Pancreas (tissue), 10 donors: ENCODE data around the gene GPRASP2. TPM values are rescaled to one million over a fixed set of nuclear protein-coding genes. Genes with fewer than 3 reads are reported as not detected.

Experiments used
- ATAC-seq, 4 donors: fragments of 200-7000 bp; cut with Tn5 transposase; one replicate each; pipeline versions ENCODE4 v1.8.0 to v1.9.1; 2020; ENCODE audit warnings: mild to moderate bottlenecking in 4 of 4, moderate library complexity in 4 of 4
- DNase-seq, 6 donors: peaks; one replicate each; pipeline ENCODE4 v3.0.0-alpha.2; 2020
- FAIRE-seq: peaks from 2 replicates; lab custom pipeline; 2012; peaks lifted over from hg19 to GRCh38; lab: Jason Lieb, UNC
- H3K27ac ChIP-seq, 4 donors: fragments of 200-600 bp; sonication (generic); 1 replicate in 3 of 4; 2 replicates in 1 of 4; pipeline versions ENCODE4 v1.5.0 to v1.8.0; 2020
- H3K27me3 ChIP-seq, 4 donors: fragments of 200-600 bp; one replicate each; pipeline ENCODE4 v1.8.0; 2021
- H3K36me3 ChIP-seq, 3 donors: fragments of 200-600 bp; sonication (generic) in 1 of 3; one replicate each; pipeline versions ENCODE4 v1.5.0 to v1.8.0; 2020 to 2021
- H3K4me1 ChIP-seq, 3 donors: fragments of 200-600 bp; one replicate each; pipeline ENCODE4 v1.8.0; 2021
- H3K4me3 ChIP-seq, 4 donors: fragments of 200-600 bp; sonication (generic) in 2 of 4; one replicate each; pipeline versions ENCODE4 v1.5.0 to v1.8.0; 2020 to 2021
- H3K9me3 ChIP-seq, 4 donors: fragments of 200-600 bp; one replicate each; pipeline ENCODE4 v1.8.0; 2021
- CTCF ChIP-seq, 4 donors: fragments of 200-600 bp; sonication (generic) in 3 of 4; IDR thresholded peaks; one replicate each; pipeline versions ENCODE4 v1.5.0 to v1.8.0; 2021; ENCODE audit warnings: antibody characterized with exemption in 4 of 4
- WGBS, 2 donors: extraction: QIAGEN DNeasy Blood & Tissue Kit; methylation state at CpG; one replicate each; pipeline ENCODE4 v1.1.7; 2013; 5-methylcytosine and 5-hydroxymethylcytosine counted together
- intact Hi-C, 3 donors: fragments of 100-400 bp; cut with DNase I; formaldehyde crosslinking; loops; one replicate each; pipeline versions ENCODE4 v1.11.1 to v1.14.2; 2022
- polyA plus RNA-seq, 2 donors: library from polyadenylated mRNA; stranded (reverse); fragments of 200-250 nt; gene quantifications; one replicate each; pipeline ENCODE4 v1.2.3, GENCODE V29; 2013
- total RNA-seq, 6 donors: library from RNA; stranded (reverse); fragmentation: NEBNext Ultra II Directional in 4 of 6; extraction: Animal tissue kit (Norgen Biotek cat#: 25700) in 4 of 6; gene quantifications; one replicate each; pipeline versions ENCODE4 v1.2.1 to v1.2.4, GENCODE V29; 2021 to 2023
- donor health status: healthy with polysubstance abuse.
- donor health status: DM: no; HTN: no; CAD: no; lungs with moderate emphysema.
- donor health status: DM: no; HTN: no; CAD: no.
- donor health status: control.
- donor health status: control.
- donor health status: Bipolar disorder and iron deficiency.
- donor health status: DM: yes; HTN: yes; CAD: no.
- donor health status: DM: no; HTN: no; CAD: no.
- donor health status: DM: no; HTN: no; CAD: no.
- donor health status: DM: yes; HTN: yes; CAD: no.

GPRASP2 gene
- total and polyA plus RNA-seq, 8 donors: 4.2 to 13.3 (median 6.8) TPM

- H3K36me3 ChIP-seq: no peaks in the 10 kb centered on the region
- DNase-seq (peak in 1 of 6 donors; percentile 5), ATAC-seq (peak in 3 of 4 donors; percentile 50 to 65 (median 56)), FAIRE-seq (no peak)
- H3K4me3 ChIP-seq: no peak overlapping the region
- H3K27me3 ChIP-seq: peaks cover 0 to 4% (median 2%) of the 10 kb centered on the region in 4 donors
- H3K9me3 ChIP-seq: no peaks in the 10 kb centered on the region
- no peak for TF ChIP-seq CTCF (IDR thresholded peaks at IDR 0.05)
- intact Hi-C loops: no loop called here
- no peaks in the 10 kb centered on the region for H3K4me1 ChIP-seq
- 30% methylated on average over 2 of the region's 2 CpGs for WGBS, 2 donors
- no peak overlapping the region for H3K27ac ChIP-seq
These were observed 27.3 kb upstream of the GPRASP2 start for GRCh38 chrX:102684772-102685520.

- Histone ChIP-seq H3K4me3 (no peak overlapping the region), H3K36me3 (no peaks in the 10 kb centered on the region), H3K4me1 (no peaks in the 10 kb centered on the region), H3K9me3 (no peaks in the 10 kb centered on the region), H3K27me3 (no peaks in the 10 kb centered on the region), H3K27ac (no peak overlapping the region)
- WGBS, 2 donors: 73 to 98% methylated on average over 3 of the region's 3 CpGs
- no peak for ATAC-seq
- intact Hi-C loops: no loop called here
- DNase-seq: no peak
- TF ChIP-seq CTCF (IDR thresholded peaks at IDR 0.05): no peak
- FAIRE-seq: no peak
These were observed 17.5 kb upstream of the GPRASP2 start for GRCh38 chrX:102694749-102695148.

GRCh38 chrX:102696306-102696705 lies 15.9 kb upstream of the GPRASP2 start:
- Histone ChIP-seq H3K27me3 (no peaks in the 10 kb centered on the region), H3K27ac (no peak overlapping the region), H3K9me3 (no peaks in the 10 kb centered on the region), H3K36me3 (no peaks in the 10 kb centered on the region), H3K4me1 (no peaks in the 10 kb centered on the region), H3K4me3 (no peak overlapping the region)
- ATAC-seq (no peak), FAIRE-seq (no peak), DNase-seq (no peak)
- TF ChIP-seq CTCF (IDR thresholded peaks at IDR 0.05): no peak
- intact Hi-C loops: no loop called here

- Histone ChIP-seq H3K9me3 (no peaks in the 10 kb centered on the region), H3K4me1 (no peaks in the 10 kb centered on the region), H3K4me3 (no peak overlapping the region), H3K27ac (no peak overlapping the region), H3K36me3 (no peaks in the 10 kb centered on the region), H3K27me3 (no peaks in the 10 kb centered on the region)
- ATAC-seq (no peak), FAIRE-seq (peak; percentile 70), DNase-seq (no peak)
- no peak for TF ChIP-seq CTCF (IDR thresholded peaks at IDR 0.05)
- intact Hi-C loops: no loop called here
These were observed 14.8 kb upstream of the GPRASP2 start for GRCh38 chrX:102697494-102697893.

GRCh38 chrX:102708900-102709299 lies 3.3 kb upstream of the GPRASP2 start:
- no peak for ATAC-seq
- Histone ChIP-seq H3K36me3 (no peaks in the 10 kb centered on the region), H3K4me3 (no peak overlapping the region), H3K9me3 (no peaks in the 10 kb centered on the region), H3K27ac (no peak overlapping the region), H3K4me1 (no peaks in the 10 kb centered on the region), H3K27me3 (no peaks in the 10 kb centered on the region)
- TF ChIP-seq CTCF (IDR thresholded peaks at IDR 0.05): no peak
- intact Hi-C loops: no loop called here
- DNase-seq: no peak
- 70 to 72% methylated on average over 2 of the region's 2 CpGs for WGBS, 2 donors
- FAIRE-seq: no peak
